ENCODE measurements around the gene PLAU.

DNA sequence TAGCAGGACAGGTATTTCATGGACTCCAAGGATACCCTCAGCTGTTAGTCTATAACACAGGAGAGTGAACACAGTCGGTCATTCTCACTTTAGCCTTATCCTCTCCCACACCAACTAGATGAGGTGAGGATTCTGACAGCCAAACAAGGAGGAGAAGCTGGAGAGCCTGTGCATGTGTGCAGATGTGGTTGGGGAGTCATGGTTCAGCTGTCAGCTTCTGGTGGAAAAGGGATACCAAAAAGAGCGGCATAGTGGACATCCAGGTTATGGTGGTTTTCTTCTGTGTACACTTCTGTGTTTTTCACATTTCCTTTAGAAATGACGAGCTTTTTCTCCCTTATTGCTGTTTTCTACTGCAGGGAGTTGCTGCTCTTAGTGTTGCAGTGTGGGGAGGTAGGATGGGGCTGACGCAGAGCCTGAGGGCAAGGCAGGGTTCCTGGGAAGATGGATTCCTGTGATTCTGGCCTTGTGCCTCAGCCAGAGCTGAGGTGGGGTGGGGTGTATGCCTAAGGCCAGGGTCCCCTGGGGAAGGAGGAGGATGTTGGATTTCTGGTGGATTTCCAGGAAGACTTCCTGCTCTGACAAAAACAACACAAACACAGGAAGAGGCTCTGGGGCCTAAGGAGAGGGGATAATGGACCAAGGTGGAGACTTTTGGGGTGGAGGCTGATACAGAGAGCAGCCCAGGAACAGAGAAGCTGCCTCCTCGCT lies 26.6 kb downstream of the PLAU start:
- TF ChIP-seq CTCF (IDR thresholded peaks at IDR 0.05) (no peak), EZH2 (IDR thresholded peaks at IDR 0.05) (no peak)
